Body of pancreas (tissue), 4 donors: ENCODE measurements around the gene SELENOP.

Experiments
- CTCF ChIP-seq, 7 experiments: fragments of 450-650 bp in 4 of 7; fragments of 200-600 bp in 3 of 7; sonication (generic) in 3 of 7; IDR thresholded peaks; one replicate each; pipeline ENCODE4 v1.5.1; 2016 to 2019; ENCODE audit warnings: antibody characterized with exemption in 7 of 7
- POLR2A ChIP-seq, 3 donors: fragments of 450-650 bp; IDR thresholded peaks; one replicate each; pipeline ENCODE4 v1.6.1; 2016; ENCODE audit warnings: antibody characterized with exemption in 3 of 3, mild to moderate bottlenecking in 2 of 3

DNA sequence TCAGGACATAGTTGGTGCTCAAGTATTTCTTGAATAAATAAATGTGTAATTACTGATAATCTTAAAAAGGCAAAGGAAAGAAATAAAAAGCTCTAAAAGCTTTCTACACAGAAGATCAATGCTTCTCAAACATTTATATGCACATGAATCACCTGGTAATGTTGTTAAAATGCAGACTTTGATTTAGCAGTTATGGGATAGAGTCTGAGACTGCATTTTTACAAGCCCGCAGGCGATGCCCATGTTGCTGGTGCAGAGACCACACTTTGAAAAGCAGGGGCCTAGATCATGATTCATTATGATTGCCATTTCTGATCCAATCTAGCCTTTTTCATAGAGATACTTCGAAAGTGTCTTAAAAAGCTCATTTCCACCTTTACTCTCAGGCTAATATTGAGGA lies 58.6 kb downstream of the SELENOP start:
- TF ChIP-seq CTCF (IDR thresholded peaks at IDR 0.05) (no peak), POLR2A (IDR thresholded peaks at IDR 0.05) (no peak)
